Vagina (tissue), 2 donors: Measurements from ENCODE around the gene ANKRD36C.
"Not testable (repeated sequence)": the region's sequence is repeated elsewhere in the genome, so short reads cannot be mapped to it uniquely, and the experiment has no call there.

ENCODE experiments used
- CTCF ChIP-seq, 3 experiments: fragments of 450-650 bp in 2 of 3; fragments of 200-600 bp in 1 of 3; sonication (generic) in 1 of 3; IDR thresholded peaks; one replicate each; pipeline ENCODE4 v1.5.1; 2017 to 2019; ENCODE audit warnings: antibody characterized with exemption in 3 of 3, mild to moderate bottlenecking in 2 of 3, moderate library complexity in 2 of 3
- POLR2A ChIP-seq, 2 donors: fragments of 450-650 bp; IDR thresholded peaks; one replicate each; pipeline ENCODE4 v1.6.1; 2017; ENCODE audit warnings: antibody characterized with exemption in 2 of 2, mild to moderate bottlenecking in 2 of 2, moderate library complexity in 2 of 2

- not testable (repeated sequence) for TF ChIP-seq CTCF, POLR2A (IDR thresholded peaks at IDR 0.05)
Measured at GRCh38 chr2:96008051-96008450, 16.4 kb upstream of the ANKRD36C start.
